PC-3 (cell line): Measurements from ENCODE around the gene CHAF1A. TPM values are rescaled to one million over a fixed set of nuclear protein-coding genes. Genes with fewer than 3 reads are reported as not detected.

ENCODE experiments used
- ATAC-seq: fragments of 200-7000 bp; cut with Tn5 transposase; 2 replicates; pipeline ENCODE4 v1.9.1; 2020; ENCODE audit warnings: mild to moderate bottlenecking, moderate library complexity
- BruUV-seq: library from RNA; stranded (reverse); fragments of 400-500 nt; replicated peaks from 2 replicates; lab custom pipeline; 2021; lab: Mats Ljungman, UMichigan
- CTCF ChIA-PET: fragments of 300-600 bp; sonication (Branson Sonifier 250); formaldehyde crosslinking; loops from one replicate; lab custom pipeline; 2022; ENCODE audit warnings: antibody characterized with exemption; lab: Charles Lee
- POLR2A ChIA-PET: fragments of 300-600 bp; sonication (Branson Sonifier 250); formaldehyde crosslinking; loops from one replicate; lab custom pipeline; 2022; ENCODE audit warnings: antibody characterized with exemption; ENCODE audit not compliant: unreplicated experiment; lab: Charles Lee
- DNase-seq: peaks from one replicate; pipeline ENCODE4 v3.0.0-alpha.2; 2015
- H2AFZ ChIP-seq: fragments of 300-600 bp; sonication (generic); 2 replicates; pipeline ENCODE4 v1.6.0; 2016; ENCODE audit warnings: antibody characterized with exemption, low read length
- H3F3A ChIP-seq: fragments of 300-600 bp; sonication (generic); one replicate; pipeline ENCODE4 v1.6.0; 2017; ENCODE audit warnings: antibody characterized with exemption, low read length, control low read depth, mild to moderate bottlenecking; ENCODE audit not compliant: unreplicated experiment
- H3K27ac ChIP-seq: fragments of 300-600 bp; sonication (generic); 2 replicates; pipeline ENCODE4 v1.5.1; 2016; ENCODE audit warnings: mild to moderate bottlenecking, low read length
- H3K27me3 ChIP-seq: fragments of 300-600 bp; sonication (generic); 2 replicates; pipeline ENCODE4 v1.6.1; 2016; ENCODE audit warnings: low read length, mixed read lengths
- H3K36me3 ChIP-seq: fragments of 300-600 bp; sonication (generic); 2 replicates; pipeline ENCODE4 v1.6.1; 2016; ENCODE audit warnings: low read depth, mixed run types, low read length, mixed read lengths
- H3K4me1 ChIP-seq: fragments of 300-600 bp; sonication (generic); 2 replicates; pipeline ENCODE4 v1.5.1; 2016; ENCODE audit warnings: low read length; ENCODE audit not compliant: insufficient read depth
- H3K4me2 ChIP-seq: fragments of 300-600 bp; sonication (generic); 2 replicates; pipeline ENCODE4 v1.6.0; 2016; ENCODE audit warnings: low read length
- H3K4me3 ChIP-seq: fragments of 300-600 bp; sonication (generic); 2 replicates; pipeline ENCODE4 v1.5.1; 2016; ENCODE audit warnings: mild to moderate bottlenecking, low read length, mixed read lengths
- H3K79me2 ChIP-seq: fragments of 300-600 bp; sonication (generic); 2 replicates; pipeline ENCODE4 v1.6.1; 2017; ENCODE audit warnings: low read length, mixed read lengths
- H3K9ac ChIP-seq: fragments of 300-600 bp; sonication (generic); 2 replicates; pipeline ENCODE4 v1.6.0; 2016; ENCODE audit warnings: mild to moderate bottlenecking, low read length
- H3K9me2 ChIP-seq: fragments of 300-600 bp; sonication (generic); replicated peaks from 2 replicates; pipeline ENCODE4 v1.6.1; 2016; ENCODE audit warnings: mixed run types, low read length, mixed read lengths
- H3K9me3 ChIP-seq: fragments of 300-600 bp; sonication (generic); 2 replicates; pipeline ENCODE4 v1.6.1; 2016; ENCODE audit warnings: low read length, mixed read lengths
- H4K20me1 ChIP-seq: fragments of 300-600 bp; sonication (generic); 2 replicates; pipeline ENCODE4 v1.6.1; 2016; ENCODE audit warnings: low read length, mixed read lengths
- EZH2 ChIP-seq: fragments of 300-600 bp; sonication (generic); IDR thresholded peaks from one replicate; pipeline ENCODE4 v1.6.1; 2017; ENCODE audit warnings: antibody characterized with exemption, mild to moderate bottlenecking, low read length; ENCODE audit not compliant: unreplicated experiment
- EZH2phosphoT487 ChIP-seq: fragments of 300-600 bp; sonication (generic); IDR thresholded peaks from 2 replicates; pipeline ENCODE4 v1.6.1; 2018; ENCODE audit warnings: mild to moderate bottlenecking, antibody characterized with exemption, low read length, borderline replicate concordance
- intact Hi-C: fragments of 100-400 bp; cut with micrococcal nuclease; formaldehyde crosslinking; loops from 2 replicates; pipeline ENCODE4 v1.9.0; 2023
- total RNA-seq: library from RNA; depleted of rRNA; stranded (reverse); fragments of >200 nt; gene quantifications from 2 replicates; pipeline ENCODE4 v1.2.3, GENCODE V29; 2014
- TF ChIP-seq, protein P1 (sequence below): fragments of 300-600 bp; sonication (generic); conservative IDR thresholded peaks from 2 replicates; pipeline ENCODE4 v1.5.1; 2017; ENCODE audit warnings: antibody characterized with exemption, low read depth, mild to moderate bottlenecking, low read length

CHAF1A gene
- total RNA-seq, 1 experiment from 2014 or later: 48.9 TPM

DNA sequence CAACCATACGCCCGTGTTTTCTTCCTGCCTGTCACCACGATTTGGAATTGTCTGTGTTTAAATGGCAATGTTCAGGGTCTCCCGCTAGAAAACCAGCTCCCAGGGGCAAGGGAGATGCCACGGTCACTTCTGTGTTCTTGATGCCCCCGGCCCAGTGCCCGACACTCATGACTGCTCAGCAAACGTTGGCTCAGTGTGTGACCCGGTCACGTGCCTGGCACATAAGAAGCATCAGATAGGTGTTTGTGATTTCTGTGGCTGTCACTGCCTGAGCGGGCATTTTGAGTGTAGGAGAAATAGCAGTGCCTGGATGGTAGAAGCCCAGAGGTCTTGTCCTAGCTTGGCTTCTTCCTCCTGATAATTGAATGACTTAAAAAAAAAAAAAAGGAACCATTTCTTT lies 85.1 kb downstream of the CHAF1A start:
- H3K4me3 ChIP-seq: no peak overlapping the region
- no peaks in the 10 kb centered on the region for H3K27me3 ChIP-seq
- no peak overlapping the region for H3K4me2 ChIP-seq
- no peaks in the 10 kb centered on the region for H3K9me2 ChIP-seq
- no peak overlapping the region for H3K9ac ChIP-seq
- H3K36me3 ChIP-seq: peaks cover 25% of the 10 kb centered on the region
- ChIA-PET POLR2A (no interaction called here), CTCF (no interaction called here)
- H3F3A ChIP-seq: no peaks in the 10 kb centered on the region
- H3K27ac ChIP-seq: no peak overlapping the region
- H3K9me3 ChIP-seq: no peaks in the 10 kb centered on the region
- no peaks in the 10 kb centered on the region for H3K79me2 ChIP-seq
- ATAC-seq (no peak), DNase-seq (no peak)
- TF ChIP-seq, protein P1, sequence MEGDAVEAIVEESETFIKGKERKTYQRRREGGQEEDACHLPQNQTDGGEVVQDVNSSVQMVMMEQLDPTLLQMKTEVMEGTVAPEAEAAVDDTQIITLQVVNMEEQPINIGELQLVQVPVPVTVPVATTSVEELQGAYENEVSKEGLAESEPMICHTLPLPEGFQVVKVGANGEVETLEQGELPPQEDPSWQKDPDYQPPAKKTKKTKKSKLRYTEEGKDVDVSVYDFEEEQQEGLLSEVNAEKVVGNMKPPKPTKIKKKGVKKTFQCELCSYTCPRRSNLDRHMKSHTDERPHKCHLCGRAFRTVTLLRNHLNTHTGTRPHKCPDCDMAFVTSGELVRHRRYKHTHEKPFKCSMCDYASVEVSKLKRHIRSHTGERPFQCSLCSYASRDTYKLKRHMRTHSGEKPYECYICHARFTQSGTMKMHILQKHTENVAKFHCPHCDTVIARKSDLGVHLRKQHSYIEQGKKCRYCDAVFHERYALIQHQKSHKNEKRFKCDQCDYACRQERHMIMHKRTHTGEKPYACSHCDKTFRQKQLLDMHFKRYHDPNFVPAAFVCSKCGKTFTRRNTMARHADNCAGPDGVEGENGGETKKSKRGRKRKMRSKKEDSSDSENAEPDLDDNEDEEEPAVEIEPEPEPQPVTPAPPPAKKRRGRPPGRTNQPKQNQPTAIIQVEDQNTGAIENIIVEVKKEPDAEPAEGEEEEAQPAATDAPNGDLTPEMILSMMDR: no peak
- TF ChIP-seq EZH2 (no peak), EZH2phosphoT487 (no peak)
- no peaks in the 10 kb centered on the region for H4K20me1 ChIP-seq
- no peak overlapping the region for H2AFZ ChIP-seq
- no TSS peak for BruUV-seq
- no peaks in the 10 kb centered on the region for H3K4me1 ChIP-seq
- intact Hi-C loops: no loop called here

DNA sequence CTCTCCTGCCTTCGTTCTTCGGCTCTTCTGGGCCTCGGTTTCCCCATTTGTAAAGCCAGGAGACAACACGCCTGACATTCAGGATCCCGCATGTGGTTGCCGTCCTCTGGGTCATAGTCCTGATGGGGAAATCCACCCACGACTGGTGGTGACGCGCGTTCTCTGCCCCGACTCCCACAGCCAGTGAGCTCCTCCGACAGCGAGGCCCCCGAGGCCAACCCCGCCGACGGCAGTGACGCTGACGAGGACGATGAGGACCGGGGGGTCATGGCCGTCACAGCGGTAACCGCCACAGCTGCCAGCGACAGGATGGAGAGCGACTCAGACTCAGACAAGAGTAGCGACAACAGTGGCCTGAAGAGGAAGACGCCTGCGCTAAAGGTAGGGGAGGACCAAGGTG lies 86.1 kb downstream of the CHAF1A start:
- Histone ChIP-seq H3K4me3 (no peak overlapping the region), H3K36me3 (peaks cover 28% of the 10 kb centered on the region), H2AFZ (no peak overlapping the region), H3K9me2 (no peaks in the 10 kb centered on the region), H3K4me2 (no peak overlapping the region), H3K79me2 (no peaks in the 10 kb centered on the region), H4K20me1 (no peaks in the 10 kb centered on the region), H3K27me3 (no peaks in the 10 kb centered on the region), H3K9ac (no peak overlapping the region), H3K27ac (no peak overlapping the region), H3F3A (no peaks in the 10 kb centered on the region), H3K4me1 (no peaks in the 10 kb centered on the region), H3K9me3 (no peaks in the 10 kb centered on the region)
- DNase-seq: no peak
- intact Hi-C loops: no loop called here
- ATAC-seq: no peak
- ChIA-PET CTCF (no interaction called here), POLR2A (interaction anchor here (0.6 kb wide), 1 partner anchor 19 kb away, joined by 3 read pairs; no protein-coding TSS in a partner anchor)
- TF ChIP-seq, protein P1: no peak
- TF ChIP-seq EZH2 (no peak), EZH2phosphoT487 (no peak)
- BruUV-seq: no TSS peak

DNA sequence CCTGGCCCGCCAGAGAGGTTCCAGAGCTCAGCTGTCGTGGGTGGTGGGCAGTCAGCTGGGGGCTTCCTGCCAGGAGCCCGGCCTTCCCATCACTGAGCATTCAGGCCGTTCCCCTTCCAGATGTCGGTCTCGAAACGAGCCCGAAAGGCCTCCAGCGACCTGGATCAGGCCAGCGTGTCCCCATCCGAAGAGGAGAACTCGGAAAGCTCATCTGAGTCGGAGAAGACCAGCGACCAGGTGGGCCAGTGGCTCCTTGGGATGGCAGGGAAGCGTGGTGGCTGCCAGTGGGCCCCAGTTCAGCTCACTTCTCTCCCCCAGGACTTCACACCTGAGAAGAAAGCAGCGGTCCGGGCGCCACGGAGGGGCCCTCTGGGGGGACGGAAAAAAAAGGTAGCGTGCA lies 89.0 kb downstream of the CHAF1A start:
- H3K36me3 ChIP-seq: peaks cover 29% of the 10 kb centered on the region
- H3K27me3 ChIP-seq: no peaks in the 10 kb centered on the region
- H2AFZ ChIP-seq: no peak overlapping the region
- H3K79me2 ChIP-seq: no peaks in the 10 kb centered on the region
- H3K27ac ChIP-seq: no peak overlapping the region
- H3F3A ChIP-seq: no peaks in the 10 kb centered on the region
- no peak for TF ChIP-seq EZH2phosphoT487
- TF ChIP-seq EZH2: no peak
- TF ChIP-seq, protein P1: no peak
- intact Hi-C loops: no loop called here
- H3K4me3 ChIP-seq: no peak overlapping the region
- CTCF ChIA-PET: no interaction called here
- POLR2A ChIA-PET: no interaction called here
- no peak overlapping the region for H3K4me2 ChIP-seq
- no peaks in the 10 kb centered on the region for H4K20me1 ChIP-seq
- no peaks in the 10 kb centered on the region for H3K9me3 ChIP-seq
- H3K4me1 ChIP-seq: no peaks in the 10 kb centered on the region
- no TSS peak for BruUV-seq
- ATAC-seq (no peak), DNase-seq (no peak)
- H3K9me2 ChIP-seq: no peaks in the 10 kb centered on the region
- no peak overlapping the region for H3K9ac ChIP-seq
